ENCODE measurements around the gene TRH.
"Not testable (repeated sequence)": the region's sequence is repeated elsewhere in the genome, so short reads cannot be mapped to it uniquely, and the experiment has no call there.

TRH gene

DNA sequence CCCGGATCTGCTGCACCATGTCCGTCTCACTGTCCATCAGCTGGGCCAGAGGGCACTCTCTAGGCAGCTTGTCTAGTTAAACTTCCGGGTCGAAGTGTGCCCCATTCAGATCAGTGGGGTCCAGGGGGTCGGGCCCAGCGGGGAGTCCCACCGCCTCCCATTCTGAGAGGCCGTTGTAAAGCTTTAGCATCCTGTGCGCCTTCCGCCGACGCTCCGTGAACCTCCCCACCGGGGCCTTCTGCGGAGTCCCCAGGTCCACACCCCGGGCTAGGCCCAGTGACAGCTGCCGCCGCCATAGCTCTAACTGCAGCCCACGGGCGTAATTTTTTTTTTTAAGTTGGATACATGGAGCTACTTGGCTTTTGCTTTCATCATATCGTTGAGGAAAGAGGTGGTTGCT is 38.7 kb downstream of the TRH start:
- DNase-seq = not testable (repeated sequence)

DNA sequence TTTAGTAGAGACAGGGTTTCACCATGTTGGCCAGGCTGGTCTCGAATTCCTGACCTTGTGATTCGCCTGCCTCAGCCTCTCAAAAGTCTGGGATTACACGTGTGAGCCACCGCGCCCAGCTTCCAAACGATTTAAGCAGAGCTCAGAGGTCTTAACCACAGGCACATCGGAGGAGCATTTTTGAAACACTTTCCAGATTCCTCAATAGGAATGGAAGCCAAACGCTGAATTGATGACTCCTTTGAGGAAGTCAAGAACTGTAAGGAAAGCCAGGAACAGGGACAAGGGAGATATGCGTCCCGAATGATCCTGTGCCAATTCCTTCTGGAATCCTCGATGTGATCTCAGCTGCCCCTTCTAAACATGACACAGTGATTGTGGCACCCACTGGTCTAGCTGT is 40.0 kb downstream of the TRH start:
- no peak for DNase-seq

DNA sequence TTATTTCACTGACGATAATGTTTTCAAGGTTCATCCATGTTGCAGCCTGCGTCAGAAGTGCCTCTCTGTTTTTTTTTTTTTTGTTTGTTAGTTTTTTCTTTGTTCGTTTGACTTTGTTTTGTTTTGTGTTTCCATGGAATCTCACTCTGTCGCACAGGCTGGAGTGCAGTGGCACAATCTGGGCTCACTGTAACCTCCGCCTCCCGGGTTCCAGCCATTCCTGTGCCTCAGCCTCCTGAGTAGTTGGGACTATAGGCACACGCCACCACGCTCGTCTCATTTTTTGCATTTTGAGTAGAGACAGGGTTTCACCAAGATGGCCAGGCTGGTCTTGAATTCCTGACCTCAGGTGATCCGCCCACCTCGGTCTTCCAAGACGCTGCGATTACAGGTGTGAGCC is 43.1 kb downstream of the TRH start:
- not testable (repeated sequence) for DNase-seq

GRCh38 chr3:130026146-130026829 is 51.8 kb downstream of the TRH start:
- not testable (repeated sequence) for DNase-seq

DNA sequence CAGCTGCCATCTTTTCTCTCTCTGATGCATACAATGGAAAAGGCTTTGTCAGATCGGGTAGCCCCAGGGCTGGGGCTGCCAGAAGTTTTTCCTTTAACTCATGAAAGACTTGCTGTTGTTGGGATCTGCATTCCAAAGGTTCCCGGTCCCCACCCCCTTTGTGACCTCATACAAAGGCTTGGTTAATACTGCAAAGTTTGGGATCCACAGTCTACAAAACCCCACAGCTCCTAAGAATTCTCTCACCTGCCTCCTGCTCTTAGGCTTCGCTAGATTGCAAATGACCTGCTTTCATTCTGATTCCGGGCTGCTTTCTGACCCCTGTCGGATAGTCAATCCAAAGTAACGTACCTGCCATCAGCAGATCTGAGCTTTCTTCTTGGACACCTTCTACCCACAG is 52.9 kb downstream of the TRH start:
- DNase-seq = not testable (repeated sequence)
